ENCODE measurements around the gene EYA3. TPM values are rescaled to one million over a fixed set of nuclear protein-coding genes. Genes with fewer than 3 reads are reported as not detected.

EYA3 gene
- total RNA-seq, 2 experiments from 2014 or later = 5.7 to 6.4 TPM

DNA sequence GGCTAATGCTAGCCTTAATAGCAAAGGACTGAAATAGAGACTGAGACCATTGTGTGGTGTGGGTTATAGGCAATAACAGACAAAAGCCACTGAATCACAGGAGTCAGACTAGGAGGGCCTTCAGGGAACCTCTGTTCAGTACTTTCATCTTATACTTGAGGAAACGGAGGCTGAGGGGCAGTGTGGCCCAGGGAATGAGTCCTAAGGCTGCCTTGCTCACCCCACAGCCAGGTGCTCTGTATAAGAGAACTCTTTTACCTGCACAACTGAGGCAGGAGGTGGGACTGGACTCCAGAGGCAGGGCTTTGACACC lies 150.9 kb downstream of the EYA3 start:
- peaks cover 20% of the 10 kb centered on the region for H3K27me3 Mint-ChIP-seq
- H3K36me3 Mint-ChIP-seq (ENCODE audit: low read depth) = no peaks in the 10 kb centered on the region
- DNase-seq (no peak), ATAC-seq (ENCODE audit: poor library complexity) (no peak)
- Histone ChIP-seq H3K4me3 (ENCODE audit: low read length) (no peak overlapping the region), H3K9me3 (ENCODE audit: control insufficient read depth in 1 of 2, insufficient read depth in 1 of 2, low read length in 2 of 2) (no peaks in the 10 kb centered on the region), H3K4me1 (ENCODE audit: insufficient read depth, low read length) (peaks cover 26% of the 10 kb centered on the region), H3K27me3 (ENCODE audit: control insufficient read depth in 1 of 2, insufficient read depth in 2 of 2, low read length in 2 of 2) (peaks cover 0 to 9% of the 10 kb centered on the region in 2 experiments), H3K27ac (ENCODE audit: low read depth in 1 of 2, low read length in 2 of 2) (no peak overlapping the region), H3K36me3 (ENCODE audit: insufficient read depth, low read length) (no peaks in the 10 kb centered on the region)
- intact Hi-C loops (cut with DNase I, micrococcal nuclease) = no loop called here
- H3K4me3 Mint-ChIP-seq = no peak overlapping the region
- TF ChIP-seq, protein P1, sequence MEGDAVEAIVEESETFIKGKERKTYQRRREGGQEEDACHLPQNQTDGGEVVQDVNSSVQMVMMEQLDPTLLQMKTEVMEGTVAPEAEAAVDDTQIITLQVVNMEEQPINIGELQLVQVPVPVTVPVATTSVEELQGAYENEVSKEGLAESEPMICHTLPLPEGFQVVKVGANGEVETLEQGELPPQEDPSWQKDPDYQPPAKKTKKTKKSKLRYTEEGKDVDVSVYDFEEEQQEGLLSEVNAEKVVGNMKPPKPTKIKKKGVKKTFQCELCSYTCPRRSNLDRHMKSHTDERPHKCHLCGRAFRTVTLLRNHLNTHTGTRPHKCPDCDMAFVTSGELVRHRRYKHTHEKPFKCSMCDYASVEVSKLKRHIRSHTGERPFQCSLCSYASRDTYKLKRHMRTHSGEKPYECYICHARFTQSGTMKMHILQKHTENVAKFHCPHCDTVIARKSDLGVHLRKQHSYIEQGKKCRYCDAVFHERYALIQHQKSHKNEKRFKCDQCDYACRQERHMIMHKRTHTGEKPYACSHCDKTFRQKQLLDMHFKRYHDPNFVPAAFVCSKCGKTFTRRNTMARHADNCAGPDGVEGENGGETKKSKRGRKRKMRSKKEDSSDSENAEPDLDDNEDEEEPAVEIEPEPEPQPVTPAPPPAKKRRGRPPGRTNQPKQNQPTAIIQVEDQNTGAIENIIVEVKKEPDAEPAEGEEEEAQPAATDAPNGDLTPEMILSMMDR (IDR thresholded peaks at IDR 0.05) = no peak
- peaks cover 19% of the 10 kb centered on the region for H3K4me1 Mint-ChIP-seq (ENCODE audit: low read depth)
- ChIA-PET POLR2A (no interaction called here), CTCF (no interaction called here)
- no peak overlapping the region for H3K27ac Mint-ChIP-seq
- H3K9me3 Mint-ChIP-seq = no peaks in the 10 kb centered on the region

DNA sequence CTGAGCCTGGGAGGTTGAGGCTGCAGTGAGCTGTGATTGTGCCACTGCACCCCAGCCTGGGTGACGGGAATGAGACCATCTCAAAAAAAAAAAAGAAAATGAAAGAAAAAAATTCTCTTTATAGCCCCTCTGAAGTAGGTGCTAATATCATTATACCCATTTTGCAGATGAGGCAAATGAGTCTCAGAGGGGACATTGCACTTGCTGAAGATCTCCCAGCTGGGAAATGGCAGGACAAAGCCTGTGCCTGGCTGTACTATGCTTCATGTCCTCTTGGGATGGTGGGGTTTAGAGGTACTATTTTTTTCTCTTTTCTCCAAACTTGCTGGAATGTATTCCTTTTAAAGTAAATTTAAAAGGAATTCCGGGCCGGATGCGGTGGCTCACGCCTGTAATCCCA lies 152.0 kb downstream of the EYA3 start:
- ATAC-seq (ENCODE audit: poor library complexity) = no peak
- H3K27ac ChIP-seq (ENCODE audit: low read depth in 1 of 2, low read length in 2 of 2) = no peak overlapping the region
- peaks cover 24% of the 10 kb centered on the region for H3K27me3 Mint-ChIP-seq
- POLR2A ChIA-PET = no interaction called here
- CTCF ChIA-PET = no interaction called here
- DNase-seq = no peak
- TF ChIP-seq, protein P1 (IDR thresholded peaks at IDR 0.05) = no peak
- no peaks in the 10 kb centered on the region for H3K9me3 Mint-ChIP-seq
- H3K4me1 ChIP-seq (ENCODE audit: insufficient read depth, low read length) = peaks cover 20% of the 10 kb centered on the region
- intact Hi-C loops (cut with DNase I, micrococcal nuclease) = no loop called here
- H3K27ac Mint-ChIP-seq = no peak overlapping the region
- no peaks in the 10 kb centered on the region for H3K36me3 ChIP-seq (ENCODE audit: insufficient read depth, low read length)
- H3K4me3 Mint-ChIP-seq = no peak overlapping the region
- H3K9me3 ChIP-seq (ENCODE audit: control insufficient read depth in 1 of 2, insufficient read depth in 1 of 2, low read length in 2 of 2) = no peaks in the 10 kb centered on the region
- no peaks in the 10 kb centered on the region for H3K36me3 Mint-ChIP-seq (ENCODE audit: low read depth)
- H3K4me3 ChIP-seq (ENCODE audit: low read length) = no peak overlapping the region
- peaks cover 0 to 9% of the 10 kb centered on the region in 2 experiments for H3K27me3 ChIP-seq (ENCODE audit: control insufficient read depth in 1 of 2, insufficient read depth in 2 of 2, low read length in 2 of 2)
- peaks cover 19% of the 10 kb centered on the region for H3K4me1 Mint-ChIP-seq (ENCODE audit: low read depth)

DNA sequence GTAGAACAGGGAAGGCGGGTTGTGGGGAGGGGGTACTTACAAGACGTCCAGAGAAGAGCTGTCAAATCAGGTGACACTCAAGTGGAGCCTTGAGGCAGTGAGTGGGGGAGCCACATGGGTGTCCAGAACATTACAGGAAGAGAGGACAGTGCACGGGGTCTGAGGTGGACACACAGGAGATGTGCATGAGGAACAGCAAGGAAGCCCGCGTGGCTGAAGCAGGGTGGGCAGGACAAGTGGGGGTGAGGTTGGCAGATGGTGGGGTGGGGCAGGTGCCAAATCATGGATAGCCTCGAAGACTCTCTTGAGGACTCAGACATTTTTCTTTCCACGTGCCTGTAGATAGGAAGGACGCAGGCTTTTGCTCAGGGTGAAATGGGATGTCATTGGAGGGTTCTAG lies 152.7 kb downstream of the EYA3 start:
- ChIA-PET POLR2A (no interaction called here), CTCF (no interaction called here)
- H3K36me3 ChIP-seq (ENCODE audit: insufficient read depth, low read length) = no peaks in the 10 kb centered on the region
- DNase-seq = no peak
- intact Hi-C loops (cut with DNase I, micrococcal nuclease) = no loop called here
- Mint-ChIP-seq H3K27ac (no peak overlapping the region), H3K9me3 (no peaks in the 10 kb centered on the region), H3K4me1 (ENCODE audit: low read depth) (peaks cover 18% of the 10 kb centered on the region), H3K36me3 (ENCODE audit: low read depth) (no peaks in the 10 kb centered on the region), H3K27me3 (peaks cover 24% of the 10 kb centered on the region), H3K4me3 (no peak overlapping the region)
- TF ChIP-seq, protein P1 (IDR thresholded peaks at IDR 0.05) = no peak
- no peaks in the 10 kb centered on the region for H3K9me3 ChIP-seq (ENCODE audit: control insufficient read depth in 1 of 2, insufficient read depth in 1 of 2, low read length in 2 of 2)
- no peak overlapping the region for H3K27ac ChIP-seq (ENCODE audit: low read depth in 1 of 2, low read length in 2 of 2)
- no peak for ATAC-seq (ENCODE audit: poor library complexity)
- peaks cover 18% of the 10 kb centered on the region for H3K4me1 ChIP-seq (ENCODE audit: insufficient read depth, low read length)
- H3K4me3 ChIP-seq (ENCODE audit: low read length) = no peak overlapping the region
- H3K27me3 ChIP-seq (ENCODE audit: control insufficient read depth in 1 of 2, insufficient read depth in 2 of 2, low read length in 2 of 2) = peaks cover 0 to 9% of the 10 kb centered on the region in 2 experiments

All from CD4-positive, alpha-beta T cell (primary cell).